ENCODE results near the gene JKAMP.
"Not testable (repeated sequence)": the region's sequence is repeated elsewhere in the genome, so short reads cannot be mapped to it uniquely, and the experiment has no call there.

JKAMP gene, protein sequence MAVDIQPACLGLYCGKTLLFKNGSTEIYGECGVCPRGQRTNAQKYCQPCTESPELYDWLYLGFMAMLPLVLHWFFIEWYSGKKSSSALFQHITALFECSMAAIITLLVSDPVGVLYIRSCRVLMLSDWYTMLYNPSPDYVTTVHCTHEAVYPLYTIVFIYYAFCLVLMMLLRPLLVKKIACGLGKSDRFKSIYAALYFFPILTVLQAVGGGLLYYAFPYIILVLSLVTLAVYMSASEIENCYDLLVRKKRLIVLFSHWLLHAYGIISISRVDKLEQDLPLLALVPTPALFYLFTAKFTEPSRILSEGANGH

DNA sequence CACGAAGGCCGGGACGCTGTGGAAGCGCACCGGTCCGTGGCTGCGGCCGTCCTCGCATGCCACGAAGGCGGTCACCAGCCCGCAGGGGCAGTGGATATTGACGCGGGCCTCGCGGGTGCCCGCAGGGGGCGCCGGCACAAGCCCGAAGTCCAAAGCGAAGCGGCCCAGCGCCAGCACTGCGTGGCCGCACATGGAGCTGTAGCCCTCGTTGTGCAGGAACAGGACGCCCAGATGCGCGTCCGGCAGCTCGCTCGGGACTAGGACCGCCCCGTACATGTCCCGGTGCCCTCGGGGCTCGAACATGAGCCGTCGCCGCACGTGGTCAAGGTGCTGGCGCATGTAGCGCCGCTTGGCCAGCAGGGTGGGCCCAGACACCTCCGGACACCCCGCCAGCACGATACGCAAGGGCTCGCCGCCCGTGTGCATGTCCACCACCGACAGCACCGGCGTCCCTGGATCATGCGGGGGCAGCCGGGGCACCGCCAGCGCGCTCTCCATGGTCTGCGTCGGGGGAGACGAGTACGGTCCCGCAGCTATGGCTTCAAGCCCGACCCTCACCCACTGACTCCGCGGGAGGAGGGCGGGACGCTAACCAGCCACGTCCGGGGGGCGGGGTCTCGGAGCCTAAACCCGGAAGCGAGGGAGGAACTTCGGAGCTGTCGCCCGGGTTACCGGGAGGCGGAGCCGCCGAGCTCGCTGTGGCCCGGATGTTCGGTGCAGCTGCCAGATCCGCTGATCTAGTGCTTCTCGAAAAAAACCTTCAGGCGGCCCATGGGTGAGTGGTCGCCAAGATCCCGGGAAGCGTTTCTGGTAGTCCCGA lies at the start of gene JKAMP, which contains the start of gene L3HYPDH:
TSS of gene JKAMP (plus strand) at position 699 of the 820 bp plus-strand sequence. CDS start at position 772, 73 bp downstream.
TSS of gene L3HYPDH (minus strand) at position 590 of the 820 bp plus-strand sequence. CDS start at position 498, 92 bp downstream.
- peak; percentile 94 for DNase-seq (ENCODE audit: low spot score)

DNA sequence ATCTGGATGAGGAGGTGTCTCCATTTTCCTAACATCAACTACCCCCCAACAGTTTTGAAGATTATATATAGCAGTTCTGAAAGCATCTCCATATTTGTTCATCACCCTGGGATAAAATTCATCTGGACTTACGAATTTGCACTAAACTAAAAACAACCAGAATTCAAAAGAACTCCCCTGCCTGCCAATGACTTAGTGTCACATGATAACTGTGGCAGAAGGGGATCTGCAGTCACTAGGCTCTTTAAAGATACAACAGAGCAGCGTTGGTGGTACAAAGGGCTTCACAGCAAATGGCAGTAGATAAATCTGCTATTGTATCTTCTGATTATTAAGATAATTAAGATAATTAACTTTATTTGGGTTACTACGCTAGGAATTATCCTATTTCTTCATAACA lies 49.2 kb upstream of the JKAMP start:
- no peak for DNase-seq (ENCODE audit: low spot score)

DNA sequence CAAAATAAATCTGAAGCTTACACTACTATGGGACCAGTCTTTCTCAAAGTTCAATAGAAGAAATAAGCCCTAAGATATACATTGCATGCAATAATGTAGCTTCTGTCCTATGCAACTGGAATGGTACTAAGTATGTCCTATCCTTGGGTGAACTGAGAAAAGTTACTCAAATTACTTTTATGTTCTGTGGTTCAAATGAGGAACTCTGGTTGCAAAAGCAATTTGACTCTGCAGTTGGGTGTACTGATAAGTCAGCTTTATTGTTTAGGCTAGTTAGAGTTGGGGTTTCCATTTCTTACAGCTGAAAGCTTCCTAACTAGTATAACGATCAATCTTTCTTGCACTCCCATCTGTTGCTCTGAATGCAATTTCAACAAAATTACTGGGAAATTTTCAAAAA lies 48.3 kb upstream of the JKAMP start:
- no peak for DNase-seq (ENCODE audit: low spot score)

DNA sequence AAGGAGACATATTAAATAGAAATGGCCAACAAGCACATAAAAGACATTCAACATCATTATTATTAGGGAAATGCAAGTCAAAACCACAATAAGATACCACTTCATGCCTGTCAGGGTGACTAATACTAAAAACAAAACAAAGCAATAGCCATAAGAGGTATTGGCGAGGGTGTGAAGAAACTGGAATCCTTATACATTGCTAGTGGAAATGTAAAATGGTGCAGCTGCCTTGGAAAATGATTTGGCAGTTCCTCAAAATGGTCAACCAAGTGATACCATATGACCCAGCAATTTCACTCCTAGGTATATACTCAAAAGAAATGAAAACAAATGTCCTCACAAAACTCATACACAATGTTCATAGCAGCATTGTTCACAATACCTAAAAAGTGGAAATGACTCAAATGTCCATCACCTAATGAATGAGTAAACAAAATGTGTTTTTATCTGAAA lies 46.1 kb upstream of the JKAMP start:
- DNase-seq (ENCODE audit: low spot score): no peak

DNA sequence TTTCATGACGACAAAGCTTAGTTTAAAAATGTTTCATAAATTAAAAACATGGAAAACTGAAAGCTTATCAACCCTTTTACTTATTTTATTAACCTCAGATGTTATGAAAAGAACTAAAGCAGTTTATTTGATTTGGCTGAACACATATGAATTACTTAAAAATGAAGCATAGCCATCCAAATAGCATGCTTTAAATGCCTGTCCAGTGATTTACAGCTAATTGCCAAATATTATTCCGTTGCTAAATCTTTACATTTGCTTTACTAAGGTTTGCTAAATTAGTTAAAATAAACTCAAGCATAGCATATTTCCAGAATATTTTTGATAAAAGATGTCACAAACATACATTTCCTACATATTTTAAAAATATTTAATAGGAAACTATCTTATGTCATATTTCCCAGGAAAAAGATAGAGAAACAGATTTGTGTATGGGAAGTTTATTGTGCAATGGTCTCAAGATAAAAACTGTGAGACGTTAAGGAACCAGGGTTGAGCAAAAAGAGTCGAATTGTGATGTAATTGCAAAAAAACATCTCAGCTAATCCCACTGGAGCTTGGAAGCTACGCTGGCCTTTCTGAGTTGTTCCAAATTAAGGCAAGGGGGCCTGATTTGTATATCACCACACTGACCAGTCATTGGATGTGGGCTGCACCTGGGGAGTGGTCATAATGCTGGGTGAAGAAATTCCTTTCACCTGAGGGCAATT lies 44.9 kb upstream of the JKAMP start:
- DNase-seq (ENCODE audit: low spot score): no peak

DNA sequence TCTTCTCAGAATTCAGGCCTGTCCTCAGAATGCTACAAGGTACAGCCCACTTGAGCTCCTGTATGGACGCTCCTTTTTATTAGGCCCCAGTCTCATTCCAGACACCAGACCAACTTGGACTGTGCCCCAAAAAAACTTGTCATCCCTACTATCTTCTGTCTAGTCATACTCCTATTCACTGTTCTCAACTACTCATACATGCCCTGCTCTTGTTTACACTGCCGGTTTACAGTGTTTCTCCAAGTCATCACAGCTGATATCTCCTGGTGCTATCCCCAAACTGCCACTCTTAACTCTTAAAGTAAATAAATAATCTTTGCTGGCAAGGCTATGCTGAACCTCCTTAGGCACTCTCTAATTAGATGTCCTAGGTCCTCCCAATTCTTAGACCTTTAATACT lies 35.6 kb upstream of the JKAMP start:
- DNase-seq (ENCODE audit: low spot score): not testable (repeated sequence)

DNA sequence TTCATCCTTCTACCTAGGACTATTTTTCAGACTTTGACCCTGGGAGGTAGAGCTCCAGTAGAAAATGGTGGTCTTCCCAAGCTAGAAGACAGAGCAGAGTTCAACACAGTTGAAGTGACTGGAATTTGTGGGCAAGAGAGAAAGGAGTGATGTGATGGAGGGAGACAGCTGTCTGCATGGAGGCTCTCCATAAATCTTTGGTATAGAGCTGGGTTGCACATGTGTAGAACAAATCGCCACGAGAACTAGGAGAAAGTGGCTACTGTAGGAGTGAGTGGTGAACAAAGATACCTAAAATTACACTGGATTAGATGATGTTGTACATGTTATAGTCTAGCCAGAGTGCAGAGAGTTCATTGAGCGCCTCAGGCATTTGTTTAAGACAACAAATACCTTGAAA lies 33.6 kb upstream of the JKAMP start:
- no peak for DNase-seq (ENCODE audit: low spot score)

DNA sequence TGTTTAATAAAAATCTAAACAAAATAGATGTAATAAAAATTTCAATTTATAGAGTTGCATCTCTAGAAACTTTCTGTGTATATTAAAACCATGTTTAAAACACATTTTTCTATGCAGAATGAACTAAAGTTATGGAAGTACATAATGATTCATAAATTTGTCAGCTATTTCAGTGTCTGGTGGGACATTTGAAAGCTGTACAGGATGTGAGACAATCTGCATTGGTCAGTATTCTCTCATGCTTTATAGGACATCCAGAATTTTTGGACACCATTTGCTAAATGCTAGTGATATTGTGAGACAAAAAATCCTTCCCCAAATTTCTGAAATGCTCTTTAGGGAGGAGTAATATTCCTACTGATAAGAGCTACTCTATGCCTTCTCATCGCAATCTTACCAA lies 32.5 kb upstream of the JKAMP start:
- no peak for DNase-seq (ENCODE audit: low spot score)

DNA sequence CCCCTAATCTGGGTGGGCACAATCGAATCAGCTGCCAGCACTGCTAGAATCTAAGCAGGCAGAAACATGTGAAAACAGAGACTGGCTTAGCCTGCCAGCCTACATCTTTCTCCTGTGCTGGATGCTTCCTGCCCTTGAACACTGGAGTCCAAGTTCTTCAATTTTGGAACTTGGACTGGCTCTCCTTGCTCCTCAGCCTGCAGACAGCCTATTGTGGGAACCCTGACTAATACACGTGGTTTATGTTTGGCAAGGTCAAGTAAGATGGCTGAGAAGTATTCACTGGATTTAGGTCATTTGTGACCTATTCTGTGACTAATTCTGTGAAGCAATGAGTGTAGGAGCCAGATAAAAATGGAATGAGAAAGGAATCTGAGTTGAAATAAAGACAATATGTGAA lies 30.2 kb upstream of the JKAMP start:
- peak; percentile 90 for DNase-seq (ENCODE audit: low spot score)

DNA sequence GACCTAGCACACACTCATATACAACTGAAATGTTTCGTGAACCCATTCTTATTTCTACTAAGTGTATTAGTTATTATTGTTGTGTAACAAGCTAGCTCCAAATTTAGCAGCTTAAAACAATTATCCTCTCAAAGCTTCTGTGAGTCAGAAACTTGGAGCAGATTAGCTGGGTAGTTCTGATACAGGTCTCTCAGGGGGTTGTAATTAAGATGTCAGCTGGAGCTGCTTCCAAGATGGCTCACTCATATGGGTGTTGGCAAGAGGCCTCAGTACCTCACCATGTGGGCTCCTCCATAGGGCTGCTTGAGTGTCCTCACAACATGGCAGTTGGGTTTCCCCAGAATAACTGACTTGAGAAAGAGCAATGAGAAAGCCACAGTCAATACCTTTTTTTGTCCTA lies 28.9 kb upstream of the JKAMP start:
- no peak for DNase-seq (ENCODE audit: low spot score)

DNA sequence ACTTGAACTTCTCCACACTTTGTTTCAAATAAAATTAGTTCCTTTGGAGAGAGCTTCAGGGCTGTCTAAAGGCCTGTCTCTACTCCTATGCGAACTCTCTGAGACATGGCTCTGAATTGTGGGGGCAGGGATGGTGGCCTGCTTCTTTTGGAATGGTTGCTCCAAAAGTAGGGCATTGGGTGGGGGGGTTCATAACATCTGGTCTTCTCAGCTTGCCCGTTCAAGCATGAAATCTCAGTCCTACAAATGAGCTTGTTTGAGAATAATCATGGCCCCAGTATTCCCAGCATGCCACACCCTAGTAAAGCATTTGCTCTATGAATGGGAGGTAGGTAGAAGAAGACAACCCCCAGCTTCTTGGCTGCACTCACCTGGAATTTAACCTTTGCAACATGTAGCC lies 25.8 kb upstream of the JKAMP start:
- DNase-seq (ENCODE audit: low spot score): no peak

DNA sequence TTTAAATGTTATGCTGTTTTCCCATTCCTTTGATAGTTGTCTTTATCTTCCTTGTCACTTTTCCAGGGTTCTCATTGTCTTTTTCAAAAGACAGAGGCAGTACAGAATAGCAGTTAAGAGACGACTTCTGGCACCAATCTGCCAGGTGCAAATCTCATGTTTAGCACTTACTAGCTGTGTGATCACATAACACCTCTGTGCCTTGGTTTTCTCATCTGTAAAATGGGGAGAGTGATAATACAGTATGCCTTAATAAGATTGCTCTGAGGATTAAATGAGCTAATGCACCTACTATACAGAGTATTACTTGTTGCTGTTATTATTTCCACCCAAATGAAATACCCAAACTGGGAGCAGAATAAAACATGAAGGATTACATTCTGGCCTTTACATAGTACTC lies 23.9 kb upstream of the JKAMP start:
- DNase-seq (ENCODE audit: low spot score): no peak

DNA sequence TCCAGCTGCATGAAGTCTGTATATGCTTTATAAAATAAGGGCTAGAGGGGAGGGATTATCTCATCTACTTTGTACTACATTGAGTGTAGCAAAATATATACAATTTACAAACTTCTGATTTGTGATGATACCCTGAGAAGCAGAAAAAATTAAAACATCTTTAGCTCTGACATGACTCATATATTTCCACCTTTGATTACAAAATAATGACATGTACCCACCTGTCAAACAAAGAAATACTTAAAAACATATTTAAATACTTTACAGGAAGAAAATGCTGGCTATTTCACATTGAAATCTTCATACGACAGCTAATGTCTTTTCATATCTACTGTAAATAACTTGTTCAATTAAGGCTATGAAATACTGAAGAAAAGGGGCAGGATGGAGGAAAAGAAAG lies 22.4 kb upstream of the JKAMP start:
- no peak for DNase-seq (ENCODE audit: low spot score)

DNA sequence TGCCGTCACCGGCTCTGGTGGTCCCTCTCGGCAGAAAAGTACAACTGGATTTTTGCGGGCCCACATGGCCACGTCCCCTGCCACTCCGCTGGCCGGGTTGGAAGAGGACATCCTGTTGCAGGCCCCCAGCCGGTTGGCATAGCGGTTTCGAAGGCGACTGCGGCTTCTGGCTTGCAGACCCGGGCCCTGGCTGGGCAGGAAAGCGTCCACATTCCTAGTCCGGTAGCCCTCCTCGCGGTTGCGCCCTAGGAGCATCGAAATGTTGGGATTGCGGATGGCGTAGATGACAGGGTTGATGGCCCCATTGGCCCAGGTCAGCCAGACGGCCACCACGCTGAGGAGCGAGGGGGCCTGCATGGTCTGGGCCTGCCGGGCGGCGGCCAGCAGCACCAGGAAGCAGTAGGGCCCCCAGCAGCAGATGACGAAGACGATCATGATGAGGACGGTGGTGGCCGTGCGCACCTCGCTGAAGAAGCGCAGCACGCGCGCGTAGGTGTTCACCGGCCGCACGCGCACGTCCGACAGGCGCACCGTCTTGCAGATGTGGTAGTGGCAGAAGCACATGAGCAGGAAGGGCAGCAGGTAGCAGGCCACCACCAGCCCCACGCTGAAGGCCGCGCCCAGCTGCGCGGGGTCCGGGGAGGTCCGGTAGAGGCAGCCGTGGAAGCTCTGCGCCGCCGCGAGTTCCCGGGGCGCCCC lies 20.4 kb upstream of the JKAMP start:
- DNase-seq (ENCODE audit: low spot score): no peak

DNA sequence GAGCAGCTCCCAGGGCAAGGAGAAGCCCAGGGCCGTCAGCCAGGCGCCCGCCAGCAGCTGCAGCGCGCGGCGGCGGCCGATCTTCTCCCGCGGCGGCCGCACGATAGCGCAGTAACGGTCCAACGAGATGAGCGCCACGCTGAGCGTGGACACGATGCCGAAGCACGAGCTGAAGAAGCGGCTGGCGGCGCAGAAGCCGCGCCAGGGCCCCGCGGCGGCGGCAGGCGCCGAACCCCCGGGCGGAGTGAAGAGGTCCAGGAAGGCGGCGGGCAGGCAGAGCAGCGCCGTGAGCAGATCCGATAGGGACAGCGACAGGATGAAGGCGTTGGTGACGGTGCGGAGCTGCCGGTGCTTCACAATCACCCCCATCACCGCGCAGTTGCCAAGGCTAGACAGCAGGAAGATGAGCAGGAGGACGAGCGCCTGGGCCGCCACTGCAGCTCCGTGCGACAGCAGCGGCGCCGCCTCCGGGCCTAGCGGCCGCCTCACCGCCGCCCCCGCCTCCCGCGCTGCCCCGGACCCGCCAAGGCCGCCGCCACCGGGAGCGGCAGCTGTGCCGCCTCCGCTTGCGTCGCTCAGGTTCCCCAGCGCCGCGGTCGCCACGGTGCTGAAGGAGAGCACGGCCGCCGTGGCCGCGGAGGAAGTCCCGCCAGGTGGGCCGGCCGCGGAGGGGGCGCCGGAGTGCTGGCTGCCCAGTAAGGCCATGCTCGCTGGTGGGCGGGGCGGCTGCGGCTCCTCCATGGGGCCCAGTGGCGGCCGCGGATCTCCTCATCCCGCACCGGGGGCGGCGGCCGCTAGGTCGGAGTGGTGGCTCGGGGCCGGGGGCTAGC lies 19.6 kb upstream of the JKAMP start:
- DNase-seq (ENCODE audit: low spot score): peak; percentile 58

DNA sequence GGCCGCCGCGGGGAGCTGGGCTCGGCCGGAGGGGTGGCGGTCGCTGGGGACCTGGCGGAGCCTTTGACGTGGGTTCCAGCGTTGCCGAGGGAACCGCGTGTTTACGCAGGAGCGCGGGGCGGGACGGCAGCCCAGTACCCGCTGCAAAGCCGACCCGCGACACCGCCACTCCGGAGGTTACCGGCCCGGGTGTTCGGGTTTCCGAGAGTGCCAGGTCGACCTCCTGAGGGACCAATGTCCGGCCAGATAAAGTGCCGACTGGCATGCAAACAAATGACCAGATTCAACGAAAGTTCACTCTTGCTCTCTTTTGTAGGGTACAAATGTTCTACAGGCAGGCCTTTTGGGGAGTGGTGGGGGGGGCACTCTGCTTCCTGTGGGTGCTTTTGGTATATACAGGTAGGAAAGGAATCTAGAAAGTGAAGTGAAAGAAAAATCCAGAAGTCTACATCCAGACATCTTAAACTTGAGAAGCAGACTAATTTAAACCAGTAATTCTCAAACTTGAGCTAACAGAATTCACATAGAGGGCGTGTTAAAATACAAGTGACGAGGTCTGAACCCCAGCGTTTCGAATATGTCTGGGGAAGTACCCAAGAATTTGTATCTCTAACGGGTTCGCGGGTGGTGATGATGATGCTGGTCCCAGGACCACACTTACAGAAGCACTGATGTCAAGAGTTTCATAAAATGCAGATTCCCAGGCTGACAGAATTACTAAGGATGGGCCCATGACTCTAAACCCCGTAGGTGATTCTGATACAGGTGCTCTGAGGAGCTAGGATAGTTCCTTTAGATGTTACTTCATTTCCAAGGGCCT lies 18.8 kb upstream of the JKAMP start, which contains the start of gene GPR135:
TSS of gene GPR135 (minus strand) at position 65 of the 820 bp plus-strand sequence. CDS start 154 bp downstream, outside the sequence.
- DNase-seq (ENCODE audit: low spot score): peak; percentile 23

DNA sequence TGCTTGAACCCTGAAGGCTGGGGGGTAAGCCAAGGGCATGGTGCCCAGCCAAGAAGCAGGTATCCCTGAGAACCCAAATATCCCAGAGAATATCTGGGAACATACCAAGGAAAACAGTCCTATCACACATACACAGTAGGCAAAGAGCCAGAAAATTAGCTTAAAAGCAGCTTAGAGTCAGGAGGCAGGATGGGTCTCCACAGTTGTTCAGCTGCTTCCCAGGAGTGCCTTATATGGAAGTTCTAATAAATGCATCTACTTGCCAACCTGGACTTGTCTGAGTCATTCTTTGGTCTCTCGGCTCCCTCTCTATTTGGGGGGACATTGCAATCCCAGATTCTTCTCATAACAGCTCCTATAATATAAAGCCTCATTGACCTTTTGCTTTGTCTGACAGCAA lies 10.1 kb upstream of the JKAMP start:
- DNase-seq (ENCODE audit: low spot score): no peak

DNA sequence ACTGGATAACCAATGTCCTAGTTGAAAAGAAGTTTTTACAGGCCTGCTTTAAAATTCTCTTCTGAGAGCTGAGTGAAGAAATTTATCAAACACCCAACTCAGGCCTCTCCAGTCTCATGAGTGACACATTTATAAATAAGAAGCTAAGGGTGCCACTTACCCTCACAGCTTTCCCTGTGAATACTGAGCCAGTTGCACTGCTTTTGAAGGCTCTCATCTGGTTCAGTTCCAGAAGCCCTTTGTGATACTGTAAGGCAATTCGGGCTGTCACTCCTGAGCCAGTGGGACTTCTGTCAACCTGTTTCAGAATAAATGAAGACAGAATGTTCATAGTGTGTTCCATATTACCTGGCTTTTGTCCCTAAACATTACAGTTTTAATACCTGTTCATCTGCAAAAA lies 8.6 kb upstream of the JKAMP start:
- DNase-seq (ENCODE audit: low spot score): no peak

DNA sequence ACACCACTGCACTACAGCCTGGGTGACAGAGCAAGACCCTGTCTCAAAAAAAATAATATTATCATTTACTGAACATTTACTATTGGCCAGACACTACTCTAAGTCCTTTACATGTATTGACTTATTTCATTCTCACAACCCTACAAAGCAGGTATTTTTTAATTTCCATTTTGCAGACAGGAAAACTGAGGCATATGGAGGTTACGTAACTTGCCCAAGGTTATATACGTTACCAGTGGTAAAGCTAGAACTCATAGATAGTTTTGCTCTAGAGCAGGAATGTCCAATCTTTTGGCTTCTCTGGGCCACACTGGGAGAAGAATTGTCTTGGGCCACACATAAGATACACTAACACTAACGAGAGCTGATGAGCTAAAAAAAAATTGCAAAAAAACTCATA lies 5.8 kb upstream of the JKAMP start:
- no peak for DNase-seq (ENCODE audit: low spot score)

DNA sequence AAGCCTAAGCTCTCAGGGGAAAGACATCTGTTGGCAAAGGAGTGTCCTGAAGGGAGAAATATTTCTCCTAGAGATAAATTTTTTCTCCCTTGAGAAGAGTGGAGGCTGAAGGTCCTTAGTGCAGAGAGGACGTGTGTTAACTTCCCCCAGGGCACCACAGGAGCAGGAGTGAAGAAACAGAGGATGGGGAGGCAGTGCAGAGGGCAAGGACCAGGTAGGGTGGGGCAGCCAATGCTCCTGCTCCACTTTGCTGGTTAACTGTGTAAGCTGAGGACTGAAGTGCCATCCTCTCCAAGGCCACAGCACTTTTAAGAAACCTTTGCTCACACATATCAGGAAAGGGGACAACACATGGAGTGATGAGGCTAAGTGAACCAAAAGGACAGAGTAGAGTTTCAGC lies 4.2 kb upstream of the JKAMP start:
- DNase-seq (ENCODE audit: low spot score): no peak

Measured in AG08395 (cell line).